Duodenal mucosa (tissue), 2 donors: ENCODE data around the gene CIITA.

ENCODE experiments used
- H3K27ac ChIP-seq: one replicate; pipeline ENCODE4 v1.7.0; 2013; ENCODE audit warnings: low read depth, low read length
- H3K27me3 ChIP-seq, 2 donors: one replicate each; pipeline ENCODE4 v1.7.0; 2013; ENCODE audit warnings: low read length in 2 of 2, control low read depth in 1 of 2; ENCODE audit not compliant: insufficient read depth in 2 of 2, control insufficient read depth in 1 of 2
- H3K36me3 ChIP-seq, 2 donors: one replicate each; pipeline ENCODE4 v1.7.0; 2013; ENCODE audit warnings: low read length in 2 of 2, control low read depth in 1 of 2; ENCODE audit not compliant: insufficient read depth in 2 of 2, control insufficient read depth in 1 of 2
- H3K4me1 ChIP-seq, 2 donors: one replicate each; pipeline ENCODE4 v1.7.0; 2013; ENCODE audit warnings: low read length in 2 of 2, control low read depth in 1 of 2; ENCODE audit not compliant: insufficient read depth in 2 of 2, control insufficient read depth in 1 of 2
- H3K4me3 ChIP-seq, 2 donors: one replicate each; pipeline ENCODE4 v1.7.0; 2013; ENCODE audit warnings: low read length in 2 of 2, low read depth in 1 of 2
- H3K9ac ChIP-seq, 2 donors: one replicate each; pipeline ENCODE4 v1.7.0; 2013; ENCODE audit warnings: low read length in 2 of 2, low read depth in 1 of 2
- H3K9me3 ChIP-seq, 2 donors: one replicate each; pipeline ENCODE4 v1.7.0; 2013; ENCODE audit warnings: low read length in 2 of 2, control low read depth in 1 of 2; ENCODE audit not compliant: control insufficient read depth in 1 of 2

CIITA gene

GRCh38 chr16:10834766-10835165, 42.2 kb upstream of the CIITA start:
- H3K4me1 ChIP-seq: peaks cover 10 to 13% of the 10 kb centered on the region in 2 donors
- no peaks in the 10 kb centered on the region for H3K36me3 ChIP-seq
- H3K9ac ChIP-seq: no peak overlapping the region
- H3K4me3 ChIP-seq: no peak overlapping the region
- H3K27ac ChIP-seq: no peak overlapping the region
- no peaks in the 10 kb centered on the region for H3K27me3 ChIP-seq
- H3K9me3 ChIP-seq: no peaks in the 10 kb centered on the region

- H3K9me3 ChIP-seq: no peaks in the 10 kb centered on the region
- H3K27me3 ChIP-seq: no peaks in the 10 kb centered on the region
- no peak overlapping the region for H3K27ac ChIP-seq
- no peak overlapping the region for H3K9ac ChIP-seq
- no peaks in the 10 kb centered on the region for H3K36me3 ChIP-seq
- no peak overlapping the region for H3K4me3 ChIP-seq
- H3K4me1 ChIP-seq: peaks cover 10 to 13% of the 10 kb centered on the region in 2 donors
Measured at GRCh38 chr16:10835281-10835931, 41.6 kb upstream of the CIITA start.

- no peak overlapping the region for H3K9ac ChIP-seq
- no peak overlapping the region for H3K4me3 ChIP-seq
- H3K27ac ChIP-seq: no peak overlapping the region
- no peaks in the 10 kb centered on the region for H3K9me3 ChIP-seq
- no peaks in the 10 kb centered on the region for H3K27me3 ChIP-seq
- H3K4me1 ChIP-seq: peaks cover 10 to 13% of the 10 kb centered on the region in 2 donors
- no peaks in the 10 kb centered on the region for H3K36me3 ChIP-seq
Measured at GRCh38 chr16:10836174-10836853, 40.7 kb upstream of the CIITA start.

GRCh38 chr16:10838621-10839278, 38.3 kb upstream of the CIITA start:
- Histone ChIP-seq H3K36me3 (no peaks in the 10 kb centered on the region), H3K9me3 (no peaks in the 10 kb centered on the region), H3K9ac (no peak overlapping the region), H3K27me3 (no peaks in the 10 kb centered on the region), H3K4me3 (no peak overlapping the region), H3K4me1 (peaks cover 11 to 16% of the 10 kb centered on the region in 2 donors), H3K27ac (no peak overlapping the region)

GRCh38 chr16:10839279-10839666, 37.7 kb upstream of the CIITA start:
- Histone ChIP-seq H3K36me3 (no peaks in the 10 kb centered on the region), H3K27me3 (no peaks in the 10 kb centered on the region), H3K9ac (no peak overlapping the region), H3K9me3 (no peaks in the 10 kb centered on the region), H3K27ac (no peak overlapping the region), H3K4me1 (peaks cover 6 to 12% of the 10 kb centered on the region in 2 donors), H3K4me3 (no peak overlapping the region)

GRCh38 chr16:10840703-10841102, 36.3 kb upstream of the CIITA start:
- Histone ChIP-seq H3K27ac (no peak overlapping the region), H3K27me3 (no peaks in the 10 kb centered on the region), H3K9ac (no peak overlapping the region), H3K4me1 (peaks cover 0 to 7% of the 10 kb centered on the region in 2 donors), H3K4me3 (no peak overlapping the region), H3K36me3 (no peaks in the 10 kb centered on the region), H3K9me3 (no peaks in the 10 kb centered on the region)

- Histone ChIP-seq H3K4me3 (no peak overlapping the region), H3K27ac (no peak overlapping the region)
Measured at GRCh38 chr16:10846213-10846998, 30.6 kb upstream of the CIITA start.

GRCh38 chr16:10847176-10847575, 29.8 kb upstream of the CIITA start:
- no peaks in the 10 kb centered on the region for H3K36me3 ChIP-seq
- H3K9ac ChIP-seq: no peak overlapping the region
- no peak overlapping the region for H3K27ac ChIP-seq
- H3K9me3 ChIP-seq: no peaks in the 10 kb centered on the region
- H3K4me1 ChIP-seq: peaks cover 3 to 10% of the 10 kb centered on the region in 2 donors
- H3K4me3 ChIP-seq: no peak overlapping the region
- H3K27me3 ChIP-seq: no peaks in the 10 kb centered on the region

More at GRCh38 chr16:10846213-10846998, 30.6 kb upstream of the CIITA start:
- Histone ChIP-seq H3K9ac (no peak overlapping the region), H3K9me3 (no peaks in the 10 kb centered on the region), H3K4me1 (peaks cover 0 to 7% of the 10 kb centered on the region in 2 donors), H3K36me3 (no peaks in the 10 kb centered on the region), H3K27me3 (no peaks in the 10 kb centered on the region)

- no peak overlapping the region for H3K27ac ChIP-seq
- no peaks in the 10 kb centered on the region for H3K9me3 ChIP-seq
- H3K4me1 ChIP-seq: peaks cover 8 to 12% of the 10 kb centered on the region in 2 donors
- H3K27me3 ChIP-seq: no peaks in the 10 kb centered on the region
- no peak overlapping the region for H3K9ac ChIP-seq
- no peaks in the 10 kb centered on the region for H3K36me3 ChIP-seq
- no peak overlapping the region for H3K4me3 ChIP-seq
Measured at GRCh38 chr16:10849736-10850477, 27.1 kb upstream of the CIITA start.
